Activated naive CD8-positive, alpha-beta T cell treated with anti-CD3 and anti-CD28 coated beads, Interleukin-2, amount 50 U/mL, for 24 hours (primary cell): ENCODE data around the gene UBE2I.

Source experiments
- ATAC-seq: fragments of 150-1000 bp; cut with Tn5 transposase; one replicate; pipeline ENCODE4 v1.10.0; 2021
- DNase-seq: peaks from one replicate; pipeline ENCODE4 v3.0.0; 2021
- H3K27ac Mint-ChIP-seq: one replicate; pipeline ENCODE4 v1.8.0; 2021; ENCODE audit warnings: mild to moderate bottlenecking, mixed read lengths
- H3K27me3 Mint-ChIP-seq: one replicate; pipeline ENCODE4 v1.8.0; 2021; ENCODE audit warnings: mixed read lengths
- H3K36me3 Mint-ChIP-seq: one replicate; pipeline ENCODE4 v1.8.0; 2021; ENCODE audit warnings: low read depth, mixed read lengths
- H3K4me1 Mint-ChIP-seq: one replicate; pipeline ENCODE4 v1.8.0; 2021; ENCODE audit warnings: mixed read lengths
- H3K4me3 Mint-ChIP-seq: one replicate; pipeline ENCODE4 v1.8.0; 2021; ENCODE audit warnings: mild to moderate bottlenecking, moderate library complexity, mixed read lengths
- H3K9me3 Mint-ChIP-seq: one replicate; pipeline ENCODE4 v1.8.0; 2021; ENCODE audit warnings: mixed read lengths

UBE2I gene

DNA sequence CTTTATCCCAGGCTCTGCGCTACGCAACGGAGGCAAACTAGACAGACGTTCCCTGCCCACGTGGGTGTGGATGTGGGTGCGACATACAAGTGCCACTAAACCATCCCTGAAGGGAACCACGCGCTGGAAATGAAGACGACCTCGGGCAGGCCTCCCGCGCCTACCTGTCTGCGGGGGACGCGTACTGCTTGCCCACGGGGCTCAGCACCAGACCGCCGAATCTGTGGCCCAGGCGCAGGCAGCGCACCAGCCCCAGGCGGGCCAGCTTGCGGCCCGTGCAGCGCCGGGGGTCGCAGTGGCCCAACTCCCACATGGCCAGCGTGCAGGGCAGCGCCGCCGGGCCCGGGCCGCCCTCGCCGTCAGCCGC, 41.8 kb downstream of the UBE2I start:
- Mint-ChIP-seq H3K4me1 (peaks cover 36% of the 10 kb centered on the region), H3K9me3 (no peaks in the 10 kb centered on the region), H3K4me3 (peak overlapping the region; percentile 83), H3K27ac (peak overlapping the region; percentile 80), H3K27me3 (no peaks in the 10 kb centered on the region), H3K36me3 (peaks cover 7% of the 10 kb centered on the region)
- ATAC-seq (peak; percentile 4), DNase-seq (no peak)

DNA sequence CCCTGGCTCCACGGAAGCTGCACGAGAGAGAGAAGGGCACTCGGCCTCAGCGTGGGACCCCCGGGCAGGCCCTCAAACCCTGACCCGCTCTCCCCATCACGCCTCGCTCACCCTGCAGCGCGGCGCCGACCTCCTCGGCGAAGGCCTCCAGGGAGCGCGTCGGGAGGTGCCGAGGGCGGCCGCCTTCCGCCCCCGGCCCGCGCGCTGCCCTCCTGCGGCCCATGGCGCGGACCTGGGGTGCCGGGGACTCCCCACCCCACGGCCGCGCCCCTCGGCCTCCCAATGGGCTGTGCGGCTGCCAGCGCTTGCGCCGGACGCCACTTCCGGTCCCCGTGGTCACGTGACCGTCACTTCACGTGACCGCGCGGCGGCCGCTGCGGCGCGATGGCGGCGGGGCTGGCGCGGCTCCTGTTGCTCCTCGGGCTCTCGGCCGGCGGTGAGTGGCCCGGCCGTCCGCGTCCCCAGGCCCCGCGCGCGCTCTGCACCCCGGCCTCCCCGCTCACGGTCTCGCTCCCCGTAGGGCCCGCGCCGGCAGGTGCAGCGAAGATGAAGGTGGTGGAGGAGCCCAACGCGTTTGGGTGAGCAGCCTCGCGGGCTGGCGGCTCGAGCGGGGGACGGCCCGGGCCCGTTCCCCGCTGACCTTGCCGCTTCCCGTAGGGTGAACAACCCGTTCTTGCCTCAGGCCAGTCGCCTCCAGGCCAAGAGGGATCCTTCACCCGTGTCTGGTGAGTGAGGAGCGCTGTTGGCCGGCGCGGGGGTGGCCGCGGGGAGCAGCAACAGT, 42.3 kb downstream of the UBE2I start, which contains the start of the genes GNPTG and TSR3:
GNPTG (plus strand) TSS at position 350 of the 781 bp plus-strand sequence; CDS start at position 385, 35 bp downstream.
TSR3 (minus strand) TSS at position 297 of the 781 bp plus-strand sequence; CDS start at position 223, 74 bp downstream.
- peak; percentile 80 for ATAC-seq
- Mint-ChIP-seq H3K36me3 (peaks cover 7% of the 10 kb centered on the region), H3K4me3 (peak within 1 kb of the TSS; percentile 83), H3K9me3 (no peaks in the 10 kb centered on the region), H3K27ac (peak within 1 kb of the TSS; percentile 83), H3K4me1 (peaks cover 36% of the 10 kb centered on the region), H3K27me3 (no peaks in the 10 kb centered on the region)
- peak; percentile 88 for DNase-seq

DNA sequence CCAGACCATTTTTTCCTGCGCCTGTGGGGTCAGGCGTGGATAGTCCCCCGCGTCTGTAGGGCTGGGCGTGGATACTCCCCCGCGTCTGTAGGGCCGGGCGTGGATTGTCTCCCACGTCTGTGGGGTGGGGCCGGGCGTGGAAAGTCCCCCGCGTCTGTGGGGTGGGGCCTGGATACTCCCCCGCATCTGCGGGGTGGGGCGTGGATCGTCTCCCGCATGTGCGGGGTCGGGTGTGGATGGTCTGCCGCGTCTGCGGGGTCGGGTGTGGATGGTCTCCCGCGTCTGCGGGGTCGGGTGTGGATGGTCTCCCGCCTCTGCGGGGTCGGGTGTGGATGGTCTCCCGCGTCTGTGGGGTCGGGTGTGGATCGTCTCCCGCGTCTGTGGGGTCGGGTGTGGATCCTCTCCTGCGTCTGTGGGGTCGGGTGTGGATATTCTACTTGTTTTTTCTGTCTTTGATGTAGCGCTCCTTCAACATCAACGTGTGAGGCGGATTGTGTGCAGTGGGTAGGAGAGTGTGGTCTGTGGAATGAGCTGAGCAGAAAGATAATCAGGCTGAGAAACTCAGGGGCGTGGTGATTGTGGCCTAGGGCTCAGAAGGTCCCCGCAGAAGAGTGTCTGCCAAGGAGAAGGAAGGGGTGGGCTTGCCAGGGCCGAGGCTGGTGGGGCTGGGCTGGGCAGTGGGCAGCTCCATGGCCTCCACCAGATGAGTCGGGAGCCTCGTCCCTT, 45.5 kb downstream of the UBE2I start:
- Mint-ChIP-seq H3K27me3 (no peaks in the 10 kb centered on the region), H3K9me3 (no peaks in the 10 kb centered on the region), H3K27ac (peak overlapping the region; percentile 46), H3K36me3 (peaks cover 7% of the 10 kb centered on the region), H3K4me1 (peaks cover 42% of the 10 kb centered on the region), H3K4me3 (no peak overlapping the region)
- no peak for ATAC-seq
- DNase-seq, result no peak

DNA sequence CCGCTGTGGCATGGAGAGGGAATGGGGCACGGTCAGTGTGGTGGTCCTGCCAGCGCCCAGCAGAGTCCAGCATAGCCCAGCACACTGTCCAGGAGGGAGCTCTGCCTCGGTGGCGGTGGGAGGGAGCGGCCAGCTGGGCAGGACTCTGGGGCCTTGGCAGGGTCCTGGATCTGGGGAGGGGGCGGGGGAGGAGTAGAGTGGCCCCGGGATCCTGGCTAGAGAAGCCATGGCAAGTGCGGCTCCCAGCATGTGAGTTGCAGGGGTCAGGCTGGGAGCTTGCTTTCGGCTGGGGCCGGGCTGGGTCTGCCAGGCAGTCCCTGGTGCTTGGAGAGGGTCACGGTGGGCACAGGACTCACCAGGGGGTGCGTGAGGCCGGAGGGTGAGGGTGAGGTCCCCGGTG, 46.2 kb downstream of the UBE2I start:
- H3K27ac Mint-ChIP-seq, result no peak overlapping the region
- ATAC-seq (no peak), DNase-seq (no peak)
- H3K4me1 Mint-ChIP-seq, result peaks cover 36% of the 10 kb centered on the region
- H3K4me3 Mint-ChIP-seq, result no peak overlapping the region
- H3K9me3 Mint-ChIP-seq, result no peaks in the 10 kb centered on the region
- H3K36me3 Mint-ChIP-seq, result peaks cover 3% of the 10 kb centered on the region
- no peaks in the 10 kb centered on the region for H3K27me3 Mint-ChIP-seq

DNA sequence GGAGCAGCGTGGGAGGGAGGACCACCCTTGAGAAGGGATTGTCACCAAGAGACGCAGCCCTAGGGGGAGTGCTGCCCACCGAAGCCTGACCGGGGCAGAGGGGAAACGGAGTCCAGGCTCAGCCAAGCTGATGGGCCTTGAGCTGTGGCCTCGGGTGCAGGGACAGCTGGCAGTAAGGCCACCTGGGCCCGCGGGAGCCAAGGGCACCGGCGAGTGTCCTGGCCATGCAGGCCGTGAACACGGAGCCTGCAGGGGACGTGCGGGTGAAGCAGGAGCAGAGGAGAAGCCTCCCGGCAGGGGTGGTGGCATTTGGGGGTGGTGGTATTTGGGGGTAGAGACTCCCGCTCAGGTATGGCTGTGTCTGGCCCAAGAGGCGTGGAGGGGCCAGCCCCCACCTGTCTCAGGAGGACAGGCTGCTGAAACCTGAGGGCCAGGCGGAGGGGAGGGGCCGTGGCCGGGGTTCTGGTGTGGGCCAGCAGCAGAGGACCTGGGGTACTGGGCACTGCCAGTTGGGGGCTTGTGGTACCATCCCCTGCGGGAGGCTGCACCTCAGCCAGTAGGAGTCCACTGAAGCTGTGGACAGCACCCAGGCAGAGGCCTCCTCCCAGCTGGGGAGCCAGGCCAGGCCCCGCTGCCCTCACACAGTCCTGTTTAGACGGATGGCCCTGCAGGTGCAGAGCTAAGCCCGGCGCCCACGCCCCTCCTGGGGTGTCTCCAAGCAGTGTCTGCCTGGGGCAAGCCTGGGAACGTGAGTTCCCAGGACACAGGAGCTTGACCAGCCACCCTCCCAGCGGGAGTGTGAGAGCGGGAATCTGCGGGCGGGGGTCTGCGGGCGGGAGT, 46.8 kb downstream of the UBE2I start:
- DNase-seq (no peak), ATAC-seq (no peak)
- no peaks in the 10 kb centered on the region for H3K27me3 Mint-ChIP-seq
- no peaks in the 10 kb centered on the region for H3K9me3 Mint-ChIP-seq
- peaks cover 30% of the 10 kb centered on the region for H3K4me1 Mint-ChIP-seq
- H3K27ac Mint-ChIP-seq, result no peak overlapping the region
- no peak overlapping the region for H3K4me3 Mint-ChIP-seq
- H3K36me3 Mint-ChIP-seq, result peaks cover 3% of the 10 kb centered on the region

DNA sequence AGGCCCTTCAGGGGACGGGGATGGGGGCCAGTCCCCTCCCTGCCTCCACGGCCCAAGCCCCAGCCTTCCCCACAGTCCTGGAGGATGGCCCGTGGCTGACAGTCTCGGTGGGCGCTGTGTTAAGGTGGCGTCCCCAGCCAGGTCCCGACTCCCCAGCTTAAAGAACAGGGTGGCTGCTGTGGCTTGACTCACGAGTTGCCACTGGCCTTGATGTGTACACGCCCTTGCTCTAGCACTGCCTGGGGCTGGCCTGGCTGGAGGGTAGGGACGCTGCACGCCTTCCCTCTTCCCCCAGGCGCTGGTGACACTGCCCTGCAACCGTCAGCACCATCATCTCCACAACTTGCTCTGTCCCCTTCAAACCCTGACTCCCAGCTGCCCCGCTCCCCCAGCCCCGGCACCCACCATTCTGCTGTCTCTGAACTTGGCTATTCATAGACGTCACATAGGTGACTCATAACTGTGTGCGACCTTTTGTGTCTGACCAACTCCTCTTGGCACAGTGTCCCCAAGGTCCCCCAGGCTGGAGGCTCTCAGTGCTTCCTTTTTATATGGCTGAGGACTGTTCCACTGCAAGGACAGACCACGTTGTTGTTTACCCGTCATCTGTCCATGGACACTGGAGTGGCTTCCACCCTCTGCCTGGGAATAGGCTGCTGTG, 48.6 kb downstream of the UBE2I start:
- peak; percentile 55 for ATAC-seq
- Mint-ChIP-seq H3K27me3 (no peaks in the 10 kb centered on the region), H3K36me3 (peaks cover 3% of the 10 kb centered on the region), H3K4me1 (peaks cover 22% of the 10 kb centered on the region), H3K27ac (no peak overlapping the region), H3K4me3 (no peak overlapping the region), H3K9me3 (no peaks in the 10 kb centered on the region)
- DNase-seq, result no peak

DNA sequence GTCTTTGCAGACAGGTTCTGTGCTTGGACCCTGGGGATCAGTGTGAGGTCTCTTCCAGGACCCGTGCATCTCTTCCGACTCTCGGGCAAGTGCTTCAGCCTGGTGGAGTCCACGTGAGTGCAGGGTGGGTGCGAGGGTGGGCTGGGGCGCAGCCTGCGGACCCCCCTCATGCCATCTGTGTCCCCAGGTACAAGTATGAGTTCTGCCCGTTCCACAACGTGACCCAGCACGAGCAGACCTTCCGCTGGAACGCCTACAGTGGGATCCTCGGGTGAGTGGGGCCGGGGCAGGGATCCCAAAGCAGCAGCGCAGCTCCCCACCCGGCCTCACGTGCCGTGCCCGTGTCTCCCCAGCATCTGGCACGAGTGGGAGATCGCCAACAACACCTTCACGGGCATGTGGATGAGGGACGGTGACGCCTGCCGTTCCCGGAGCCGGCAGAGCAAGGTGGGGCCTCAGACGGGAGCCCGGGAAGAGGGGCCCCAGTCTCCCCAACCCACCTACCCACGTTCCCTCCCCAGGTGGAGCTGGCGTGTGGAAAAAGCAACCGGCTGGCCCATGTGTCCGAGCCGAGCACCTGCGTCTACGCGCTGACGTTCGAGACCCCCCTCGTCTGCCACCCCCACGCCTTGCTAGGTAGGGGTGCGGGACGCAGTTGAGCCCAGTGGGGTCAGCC, 52.4 kb downstream of the UBE2I start:
- Mint-ChIP-seq H3K36me3 (peaks cover 8% of the 10 kb centered on the region), H3K27ac (no peak overlapping the region), H3K4me3 (no peak overlapping the region), H3K27me3 (no peaks in the 10 kb centered on the region), H3K4me1 (peaks cover 9% of the 10 kb centered on the region), H3K9me3 (no peaks in the 10 kb centered on the region)
- DNase-seq, result no peak
- no peak for ATAC-seq

DNA sequence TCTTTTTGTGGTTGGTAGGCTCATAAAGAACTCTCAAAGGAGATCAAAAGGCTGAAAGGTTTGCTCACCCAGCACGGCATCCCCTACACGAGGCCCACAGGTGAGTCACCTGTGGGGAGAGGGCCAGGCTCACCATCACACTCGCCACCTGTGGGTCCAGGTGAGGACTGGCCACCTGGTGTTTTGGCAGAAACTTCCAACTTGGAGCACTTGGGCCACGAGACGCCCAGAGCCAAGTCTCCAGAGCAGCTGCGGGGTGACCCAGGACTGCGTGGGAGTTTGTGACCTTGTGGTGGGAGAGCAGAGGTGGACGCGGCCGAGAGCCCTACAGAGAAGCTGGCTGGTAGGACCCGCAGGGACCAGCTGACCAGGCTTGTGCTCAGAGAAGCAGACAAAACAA, 53.4 kb downstream of the UBE2I start:
- no peak overlapping the region for H3K4me3 Mint-ChIP-seq
- ATAC-seq (no peak), DNase-seq (no peak)
- no peak overlapping the region for H3K27ac Mint-ChIP-seq
- peaks cover 9% of the 10 kb centered on the region for H3K4me1 Mint-ChIP-seq
- H3K27me3 Mint-ChIP-seq, result no peaks in the 10 kb centered on the region
- no peaks in the 10 kb centered on the region for H3K9me3 Mint-ChIP-seq
- peaks cover 8% of the 10 kb centered on the region for H3K36me3 Mint-ChIP-seq

DNA sequence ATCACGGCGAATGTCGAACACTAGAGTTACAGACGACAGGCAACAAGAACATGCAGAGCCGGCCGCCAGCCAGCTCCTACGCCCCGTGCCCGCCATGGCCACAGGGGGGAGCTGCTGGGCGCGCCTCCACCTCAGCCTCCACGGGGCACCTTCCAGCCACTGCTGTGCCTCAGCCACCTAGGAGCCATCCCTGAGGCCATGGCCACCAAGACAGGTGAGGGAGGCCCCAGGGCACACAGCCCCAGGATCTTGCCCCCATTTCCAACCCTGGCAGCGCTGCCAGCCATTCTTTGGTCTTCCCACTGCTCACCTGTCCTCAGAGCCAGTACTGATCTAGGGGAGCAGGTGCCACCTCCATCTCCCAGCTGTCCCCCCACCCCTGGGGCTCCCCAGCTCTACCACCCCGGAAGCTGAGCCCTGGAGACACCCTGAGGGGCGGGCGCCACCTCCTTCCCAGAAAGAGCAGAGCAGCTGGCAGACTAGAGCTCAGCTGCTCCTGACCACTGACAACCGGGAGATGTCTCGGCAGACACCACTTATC, 54.1 kb downstream of the UBE2I start:
- peaks cover 2% of the 10 kb centered on the region for H3K4me1 Mint-ChIP-seq
- peak; percentile 87 for ATAC-seq
- peak overlapping the region; percentile 32 for H3K27ac Mint-ChIP-seq
- H3K4me3 Mint-ChIP-seq, result no peak overlapping the region
- H3K36me3 Mint-ChIP-seq, result peaks cover 8% of the 10 kb centered on the region
- no peaks in the 10 kb centered on the region for H3K9me3 Mint-ChIP-seq
- DNase-seq, result peak; percentile 79
- no peaks in the 10 kb centered on the region for H3K27me3 Mint-ChIP-seq

DNA sequence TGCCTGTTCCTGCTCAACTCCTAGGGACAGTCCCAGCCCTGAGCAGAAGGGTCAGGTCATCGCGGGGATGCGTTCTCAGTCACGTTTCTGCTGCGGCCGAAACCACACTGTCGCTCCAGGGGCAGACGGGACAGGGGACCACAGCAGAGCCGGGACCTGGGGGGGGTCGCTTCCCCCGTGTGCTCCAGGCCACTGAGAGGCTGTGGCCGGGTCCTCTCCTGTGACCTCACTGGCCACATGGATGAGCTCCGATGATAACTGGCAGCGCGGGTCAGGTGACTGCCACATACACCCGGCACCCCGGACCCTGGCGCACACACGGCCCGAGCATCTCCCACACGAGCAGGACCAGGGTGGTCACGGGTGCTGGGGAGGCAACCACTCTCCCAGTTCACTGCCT, 55.1 kb downstream of the UBE2I start:
- ATAC-seq, result no peak
- Mint-ChIP-seq H3K27me3 (no peaks in the 10 kb centered on the region), H3K36me3 (peaks cover 8% of the 10 kb centered on the region)

DNA sequence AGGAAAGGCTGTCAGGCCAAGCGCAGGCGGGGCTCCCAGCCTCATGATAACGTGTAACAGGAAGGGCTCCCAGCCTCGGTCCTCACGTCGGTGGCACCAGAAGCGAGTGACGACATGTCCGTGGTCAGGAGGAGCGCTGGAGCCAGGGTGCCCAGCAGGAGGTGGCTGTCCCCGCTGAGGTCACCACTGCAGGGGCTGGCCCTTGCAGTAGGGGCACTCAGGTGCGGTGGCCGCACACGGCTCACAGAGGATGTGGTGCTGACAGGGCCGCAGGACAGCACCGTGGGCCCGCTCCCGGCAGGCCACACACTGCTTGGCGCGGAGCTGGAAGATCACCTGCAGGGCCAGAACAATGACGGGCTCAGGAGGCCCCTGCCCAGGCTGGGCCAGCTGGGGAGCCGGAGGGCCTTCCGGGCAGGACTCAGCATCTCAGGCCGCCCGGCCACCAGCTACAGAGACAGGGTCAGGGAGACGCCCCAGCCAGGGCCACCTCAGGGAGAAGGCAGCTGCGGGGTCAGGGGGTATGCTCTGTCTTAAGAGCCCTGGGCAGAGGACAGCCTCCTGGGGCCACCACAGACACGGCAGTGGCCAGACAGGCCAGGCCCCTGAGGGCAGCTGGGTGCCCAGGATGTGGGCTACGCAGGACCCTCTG, 56.8 kb downstream of the UBE2I start:
- H3K4me3 Mint-ChIP-seq, result no peak overlapping the region
- H3K9me3 Mint-ChIP-seq, result no peaks in the 10 kb centered on the region
- peaks cover 2% of the 10 kb centered on the region for H3K4me1 Mint-ChIP-seq
- no peak overlapping the region for H3K27ac Mint-ChIP-seq
- no peaks in the 10 kb centered on the region for H3K27me3 Mint-ChIP-seq
- H3K36me3 Mint-ChIP-seq, result peaks cover 8% of the 10 kb centered on the region
- ATAC-seq (peak; percentile 3), DNase-seq (no peak)

More for the DNA sequence above, 55.1 kb downstream of the UBE2I start:
- H3K27ac Mint-ChIP-seq, result no peak overlapping the region
- no peak for DNase-seq
- H3K4me3 Mint-ChIP-seq, result no peak overlapping the region
- no peaks in the 10 kb centered on the region for H3K9me3 Mint-ChIP-seq
- H3K4me1 Mint-ChIP-seq, result peaks cover 2% of the 10 kb centered on the region

DNA sequence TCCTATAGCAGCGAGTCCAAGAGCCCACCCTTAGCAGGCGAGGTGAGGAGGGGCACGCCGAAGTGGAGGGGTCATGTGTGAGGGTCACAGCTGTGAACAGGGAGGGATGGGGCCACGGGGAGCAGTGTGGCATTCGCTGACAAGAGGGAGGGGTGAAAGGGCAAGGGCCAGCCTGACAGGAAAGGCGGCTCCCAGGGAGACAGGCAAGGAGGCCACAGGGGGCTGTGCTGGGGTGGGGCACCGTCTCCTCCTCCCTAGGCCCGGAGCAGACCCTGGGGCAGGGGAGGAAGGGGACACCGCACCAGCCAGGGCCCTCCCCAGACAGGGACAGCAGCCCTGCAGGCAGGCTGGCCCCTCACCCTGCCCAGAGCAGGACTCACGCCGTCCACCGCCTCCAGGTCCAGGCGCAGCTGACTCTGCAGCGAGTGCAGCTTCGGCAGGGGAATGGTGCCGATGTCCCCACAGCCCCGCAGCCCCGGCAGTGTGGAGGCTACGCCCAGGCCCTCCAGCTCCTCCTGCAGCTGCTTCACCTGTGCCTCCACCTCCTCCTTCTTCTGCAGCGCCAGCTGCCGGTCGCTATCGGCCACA, 57.4 kb downstream of the UBE2I start:
- H3K27me3 Mint-ChIP-seq, result no peaks in the 10 kb centered on the region

More for the DNA sequence above, 57.4 kb downstream of the UBE2I start:
- Mint-ChIP-seq H3K27ac (no peak overlapping the region), H3K9me3 (no peaks in the 10 kb centered on the region), H3K4me3 (no peak overlapping the region), H3K36me3 (peaks cover 8% of the 10 kb centered on the region), H3K4me1 (peaks cover 2% of the 10 kb centered on the region)
- ATAC-seq, result peak; percentile 1
- no peak for DNase-seq
